Astrocyte of the spinal cord (primary cell): Measurements from ENCODE around the gene PLSCR4.

Experiments used
- DNase-seq: peaks from one replicate; pipeline ENCODE4 v3.0.0; 2011; ENCODE audit warnings: low read depth, low spot score
- H3K4me3 ChIP-seq: 2 replicates; pipeline ENCODE4 v1.5.1; 2011; ENCODE audit warnings: low read depth, mild to moderate bottlenecking, low read length, moderate library complexity
- in situ Hi-C: cut with HindIII; loops from 2 replicates; pipeline ENCODE4 v1.10.0; 2017; ENCODE audit warnings: low sequenced_read_pairs
- TF ChIP-seq, protein P1 (sequence below): IDR thresholded peaks from 2 replicates; pipeline ENCODE4 v1.5.1; 2012; ENCODE audit warnings: low read depth, mild to moderate bottlenecking, low read length, inconsistent platforms

PLSCR4 gene

DNA sequence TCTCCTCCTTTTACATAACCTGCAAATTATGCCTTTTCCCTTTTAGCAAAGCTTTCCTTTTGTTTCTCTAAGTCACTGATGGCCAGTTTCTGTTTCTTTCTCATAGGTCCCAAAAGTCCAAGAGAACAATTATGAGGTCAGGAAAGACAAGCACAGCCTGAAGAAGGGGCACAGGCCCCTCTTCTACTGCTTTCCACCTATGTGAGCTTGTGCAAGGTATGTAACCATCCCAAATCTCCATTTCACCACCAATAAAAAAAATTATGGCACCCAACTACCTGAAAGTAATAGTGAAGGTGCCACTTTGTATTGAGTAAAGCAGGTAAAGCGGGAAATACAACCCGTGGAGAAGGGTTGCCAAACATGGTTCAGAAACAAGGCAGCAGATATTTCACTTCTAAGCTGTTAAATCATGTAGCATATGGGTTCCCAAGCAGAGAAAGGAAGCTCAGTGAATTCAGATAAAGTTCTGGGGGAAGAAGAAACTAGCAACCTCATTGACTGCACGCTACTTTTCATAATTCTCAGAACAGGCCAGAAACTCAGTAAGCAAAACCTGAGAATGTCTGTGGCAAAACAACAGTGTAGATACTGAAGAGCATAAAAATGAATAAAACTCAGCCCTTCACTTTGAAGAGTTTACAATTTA lies 94.1 kb downstream of the PLSCR4 start:
- no peak for DNase-seq
- in situ Hi-C loops, result no loop called here
- no peak overlapping the region for H3K4me3 ChIP-seq
- TF ChIP-seq, protein P1, sequence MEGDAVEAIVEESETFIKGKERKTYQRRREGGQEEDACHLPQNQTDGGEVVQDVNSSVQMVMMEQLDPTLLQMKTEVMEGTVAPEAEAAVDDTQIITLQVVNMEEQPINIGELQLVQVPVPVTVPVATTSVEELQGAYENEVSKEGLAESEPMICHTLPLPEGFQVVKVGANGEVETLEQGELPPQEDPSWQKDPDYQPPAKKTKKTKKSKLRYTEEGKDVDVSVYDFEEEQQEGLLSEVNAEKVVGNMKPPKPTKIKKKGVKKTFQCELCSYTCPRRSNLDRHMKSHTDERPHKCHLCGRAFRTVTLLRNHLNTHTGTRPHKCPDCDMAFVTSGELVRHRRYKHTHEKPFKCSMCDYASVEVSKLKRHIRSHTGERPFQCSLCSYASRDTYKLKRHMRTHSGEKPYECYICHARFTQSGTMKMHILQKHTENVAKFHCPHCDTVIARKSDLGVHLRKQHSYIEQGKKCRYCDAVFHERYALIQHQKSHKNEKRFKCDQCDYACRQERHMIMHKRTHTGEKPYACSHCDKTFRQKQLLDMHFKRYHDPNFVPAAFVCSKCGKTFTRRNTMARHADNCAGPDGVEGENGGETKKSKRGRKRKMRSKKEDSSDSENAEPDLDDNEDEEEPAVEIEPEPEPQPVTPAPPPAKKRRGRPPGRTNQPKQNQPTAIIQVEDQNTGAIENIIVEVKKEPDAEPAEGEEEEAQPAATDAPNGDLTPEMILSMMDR, result no peak

DNA sequence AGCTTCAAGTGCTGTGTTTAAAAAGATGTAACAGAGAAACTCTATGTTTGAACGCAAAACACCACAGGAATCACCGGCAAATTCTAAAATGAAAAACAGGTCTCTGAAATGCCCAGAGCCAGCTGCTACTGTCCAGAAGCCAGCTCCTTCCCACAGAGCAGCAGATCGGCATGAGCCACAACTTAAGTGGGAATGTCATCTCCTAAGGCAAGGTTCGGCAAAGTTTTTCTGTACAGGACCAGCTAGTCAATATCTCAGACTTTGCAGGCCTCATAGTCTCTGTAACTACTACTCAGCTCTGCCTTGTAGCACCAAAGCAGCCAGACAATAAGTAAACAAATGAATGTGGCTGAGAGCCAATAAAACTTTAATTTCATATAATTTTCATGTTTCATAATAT lies 94.8 kb downstream of the PLSCR4 start:
- H3K4me3 ChIP-seq, result no peak overlapping the region
- no peak for DNase-seq
- TF ChIP-seq, protein P1, result no peak
- in situ Hi-C loops, result no loop called here

DNA sequence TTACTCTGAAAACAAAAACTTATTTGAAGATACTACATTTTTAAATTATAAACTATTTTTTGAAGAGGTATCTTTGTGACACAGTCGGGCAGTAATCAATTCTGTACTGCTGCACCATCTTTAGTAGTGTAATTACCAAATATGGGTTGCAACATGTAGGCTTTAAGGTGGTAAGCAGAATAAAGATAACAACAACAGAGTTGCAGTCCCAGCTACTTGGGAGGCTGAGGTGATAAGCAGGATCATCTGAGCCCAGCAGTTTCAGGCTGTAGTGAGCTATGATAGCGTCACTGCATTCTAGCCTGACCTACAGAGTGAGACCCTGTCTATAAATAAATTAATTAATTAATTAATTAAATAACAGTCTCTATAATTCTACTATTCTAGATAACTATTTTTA lies 95.9 kb downstream of the PLSCR4 start:
- H3K4me3 ChIP-seq, result no peak overlapping the region
- DNase-seq, result no peak
- in situ Hi-C loops, result no loop called here
- TF ChIP-seq, protein P1, result no peak

DNA sequence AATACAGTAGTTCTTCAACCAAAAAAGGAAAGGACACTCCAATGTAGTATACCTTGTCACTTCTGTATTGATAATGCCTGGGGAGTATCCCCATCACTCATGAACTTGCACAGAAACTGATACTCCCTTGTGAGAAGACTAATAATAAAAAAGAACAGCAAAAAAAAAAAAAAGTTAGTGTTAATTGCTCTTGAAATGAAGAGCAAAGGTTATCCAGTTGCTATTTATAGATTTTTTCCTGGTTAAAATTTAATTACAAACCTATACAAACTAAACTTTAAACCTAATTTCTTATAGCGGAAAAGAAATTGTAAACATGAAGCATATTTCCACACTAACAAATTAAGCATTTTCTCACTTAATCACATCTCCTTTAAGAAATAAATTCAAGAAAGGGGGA lies 96.6 kb downstream of the PLSCR4 start:
- no peak for DNase-seq
- TF ChIP-seq, protein P1, result no peak
- H3K4me3 ChIP-seq, result no peak overlapping the region
- in situ Hi-C loops, result no loop called here

DNA sequence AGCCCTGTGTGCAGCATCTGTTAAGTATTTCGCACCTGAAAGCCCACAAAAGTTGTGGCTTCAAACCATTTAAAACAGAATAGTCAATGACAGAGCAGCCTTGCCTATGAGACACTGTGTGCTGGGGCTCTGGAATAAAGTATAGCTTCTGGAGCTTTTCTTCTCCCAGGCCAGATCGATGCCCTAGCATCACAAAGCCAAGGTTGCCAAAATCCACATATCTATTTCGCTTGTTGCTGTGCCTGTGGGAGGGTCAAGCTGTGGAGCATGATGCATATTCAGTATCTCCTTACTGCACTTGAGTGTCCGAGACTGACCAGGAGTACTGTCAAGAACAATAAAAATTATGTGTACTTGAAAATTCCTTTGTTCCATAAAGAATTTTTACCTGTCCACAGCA lies 97.5 kb downstream of the PLSCR4 start:
- no peak overlapping the region for H3K4me3 ChIP-seq
- in situ Hi-C loops, result no loop called here
- no peak for DNase-seq
- TF ChIP-seq, protein P1, result no peak

DNA sequence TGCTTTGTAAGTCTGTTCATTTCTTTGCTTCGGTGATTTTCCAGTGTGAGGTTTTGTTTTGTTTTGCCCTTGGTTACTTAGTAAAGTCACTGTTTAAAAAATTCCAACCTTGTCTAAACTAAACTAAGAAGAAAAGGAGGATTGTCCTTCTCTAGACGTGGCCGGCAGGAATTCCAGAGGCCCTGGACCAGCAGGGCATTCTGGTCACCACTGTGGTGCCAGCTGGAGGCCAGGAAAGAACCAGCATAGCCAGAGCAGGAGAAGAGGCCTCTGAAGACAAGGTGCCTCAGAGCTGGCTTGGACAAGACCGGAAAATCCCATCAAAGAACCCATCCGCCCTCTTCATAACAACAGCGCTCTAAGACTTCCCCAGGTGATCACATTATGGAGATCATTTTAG lies 98.1 kb downstream of the PLSCR4 start:
- in situ Hi-C loops, result no loop called here
- TF ChIP-seq, protein P1, result no peak
- DNase-seq, result no peak
- no peak overlapping the region for H3K4me3 ChIP-seq
